ENCODE data around the gene ASPRV1. TPM values are rescaled to one million over a fixed set of nuclear protein-coding genes. Genes with fewer than 3 reads are reported as not detected.
A peak's percentile ranks its signal among the peaks of the same experiment; 100 is the strongest.

The ASPRV1 gene
- 1 to 10 TPM; 1.2 to 2.1 (median 1.8) TPM for total RNA-seq
- 1.5 TPM for total RNA-seq (2013)
- 0 reads per million in 29 experiments for total RNA-seq

GRCh38 chr2:69961496-69961895 is at the start of gene ASPRV1:
Gene ASPRV1, minus strand, starts transcription at chr2:69961631. Its CDS starts 195 bp downstream, at chr2:69961436.
- WGBS (ENCODE audit: insufficient coverage) = 90% methylated on average over 10 of the region's 14 CpGs
- no peak within 1 kb of the TSS for H3K27ac Mint-ChIP-seq
- POLR2A ChIA-PET = no interaction called here
- H3K4me1 ChIP-seq (ENCODE audit: control insufficient read depth in 1 of 2, extremely low read depth in 1 of 2, insufficient read depth in 2 of 2, low read length in 2 of 2) = peaks cover 0 to 12% of the 10 kb centered on the region in 2 experiments
- no peak within 1 kb of the TSS for H3K27ac ChIP-seq (ENCODE audit: low read length)
- H3K9me3 Mint-ChIP-seq = no peaks in the 10 kb centered on the region
- CTCF ChIA-PET = no interaction called here
- peaks cover 2 to 9% (median 8%) of the 10 kb centered on the region in 3 donors for H3K4me1 Mint-ChIP-seq
- no peak within 1 kb of the TSS for H3K4me3 Mint-ChIP-seq
- H3K36me3 ChIP-seq (ENCODE audit: control insufficient read depth in 2 of 2, extremely low read depth in 1 of 2, insufficient read depth in 1 of 2, low read length in 1 of 2) = no peaks in the 10 kb centered on the region
- no peaks in the 10 kb centered on the region for H3K36me3 Mint-ChIP-seq
- ATAC-seq (replicated peaks in 1 of 4) = no peak
- H3K27me3 ChIP-seq (replicated peaks in 1 of 2; ENCODE audit: control insufficient read depth in 2 of 2, extremely low read depth in 1 of 2, insufficient read depth in 2 of 2, low read length in 1 of 2) = peaks cover 0 to 19% of the 10 kb centered on the region in 2 experiments
- H3K9me3 ChIP-seq = no peaks in the 10 kb centered on the region
- DNase-seq = no peak
- H3K27me3 Mint-ChIP-seq = peaks cover 0 to 2% of the 10 kb centered on the region in 2 donors
- no peak within 1 kb of the TSS for H3K4me3 ChIP-seq (ENCODE audit: control insufficient read depth in 1 of 2, extremely low read depth in 1 of 2, low read length in 1 of 2)

DNA sequence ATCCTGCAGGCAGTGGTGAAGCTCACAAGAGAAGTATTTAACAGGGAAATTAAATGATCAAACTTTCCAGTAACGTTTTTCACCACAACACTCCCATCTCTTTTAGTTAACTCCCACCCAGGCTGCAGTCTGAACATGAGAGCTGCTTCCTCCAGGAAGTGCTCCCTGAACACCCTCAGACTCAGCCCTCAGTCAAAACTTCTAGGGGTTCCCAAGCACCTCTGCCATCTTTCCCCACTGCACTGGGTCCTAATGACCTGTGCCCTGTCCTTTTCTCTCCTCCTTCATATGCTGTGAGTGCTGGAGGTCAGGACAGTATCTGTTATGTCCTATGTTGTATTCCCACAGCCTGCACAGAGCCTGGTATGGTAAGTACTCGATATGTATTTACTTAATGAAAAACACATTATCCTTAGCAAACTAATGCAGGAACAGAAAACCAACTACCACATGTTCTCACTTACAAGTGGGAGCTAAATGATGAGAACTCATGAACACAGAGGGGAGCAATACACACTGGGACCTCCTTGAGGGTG is 49.2 kb upstream of the ASPRV1 start:
- peaks cover 5 to 16% (median 12%) of the 10 kb centered on the region in 3 donors for H3K4me1 Mint-ChIP-seq
- no peak overlapping the region for H3K4me3 ChIP-seq (ENCODE audit: control insufficient read depth in 1 of 2, extremely low read depth in 1 of 2, low read length in 1 of 2)
- no peaks in the 10 kb centered on the region for H3K9me3 Mint-ChIP-seq
- H3K27me3 ChIP-seq (replicated peaks in 1 of 2; ENCODE audit: control insufficient read depth in 2 of 2, extremely low read depth in 1 of 2, insufficient read depth in 2 of 2, low read length in 1 of 2) = no peaks in the 10 kb centered on the region
- H3K4me1 ChIP-seq (ENCODE audit: control insufficient read depth in 1 of 2, extremely low read depth in 1 of 2, insufficient read depth in 2 of 2, low read length in 2 of 2) = no peaks in the 10 kb centered on the region
- peaks cover 32% of the 10 kb centered on the region for H3K36me3 Mint-ChIP-seq
- POLR2A ChIA-PET = interaction anchor here (0.5 to 0.6 kb wide), 3 partner anchors 237 to 1118 kb away, joined by 3 to 6 read pairs (median 3); no protein-coding TSS in a partner anchor
- H3K27ac ChIP-seq (ENCODE audit: low read length) = no peak overlapping the region
- no peak overlapping the region for H3K4me3 Mint-ChIP-seq
- H3K27me3 Mint-ChIP-seq = no peaks in the 10 kb centered on the region
- H3K9me3 ChIP-seq = no peaks in the 10 kb centered on the region
- WGBS (ENCODE audit: insufficient coverage) = no CpG with 5 or more reads among the region's 2 CpGs
- peaks cover 0 to 5% of the 10 kb centered on the region in 2 donors for H3K36me3 ChIP-seq (ENCODE audit: control insufficient read depth in 2 of 2, extremely low read depth in 1 of 2, insufficient read depth in 1 of 2, low read length in 1 of 2)
- ATAC-seq (replicated peaks in 1 of 4) (no peak), DNase-seq (no peak)
- no peak overlapping the region for H3K27ac Mint-ChIP-seq
- CTCF ChIA-PET = no interaction called here

GRCh38 chr2:70009762-70010575 is 48.5 kb upstream of the ASPRV1 start:
- no peaks in the 10 kb centered on the region for H3K27me3 ChIP-seq (replicated peaks in 1 of 2; ENCODE audit: control insufficient read depth in 2 of 2, extremely low read depth in 1 of 2, insufficient read depth in 2 of 2, low read length in 1 of 2)
- no peaks in the 10 kb centered on the region for H3K9me3 ChIP-seq
- peak overlapping the region in 1 of 2 donors; percentile 18 for H3K27ac Mint-ChIP-seq
- ChIA-PET POLR2A (interaction anchor here (0.5 to 0.6 kb wide), 3 partner anchors 237 to 1119 kb away, joined by 3 to 6 read pairs (median 3); no protein-coding TSS in a partner anchor), CTCF (no interaction called here)
- peaks cover 27% of the 10 kb centered on the region for H3K36me3 Mint-ChIP-seq
- ATAC-seq (replicated peaks in 1 of 4) (no peak), DNase-seq (peak in 1 of 35 experiments; percentile 21)
- no peaks in the 10 kb centered on the region for H3K27me3 Mint-ChIP-seq
- no peak overlapping the region for H3K4me3 ChIP-seq (ENCODE audit: control insufficient read depth in 1 of 2, extremely low read depth in 1 of 2, low read length in 1 of 2)
- H3K4me1 ChIP-seq (ENCODE audit: control insufficient read depth in 1 of 2, extremely low read depth in 1 of 2, insufficient read depth in 2 of 2, low read length in 2 of 2) = no peaks in the 10 kb centered on the region
- 93% methylated on average over 9 of the region's 12 CpGs for WGBS (ENCODE audit: insufficient coverage)
- H3K27ac ChIP-seq (ENCODE audit: low read length) = no peak overlapping the region
- H3K4me3 Mint-ChIP-seq = no peak overlapping the region
- H3K9me3 Mint-ChIP-seq = no peaks in the 10 kb centered on the region
- H3K36me3 ChIP-seq (ENCODE audit: control insufficient read depth in 2 of 2, extremely low read depth in 1 of 2, insufficient read depth in 1 of 2, low read length in 1 of 2) = peaks cover 0 to 2% of the 10 kb centered on the region in 2 donors
- peaks cover 4 to 12% (median 11%) of the 10 kb centered on the region in 3 donors for H3K4me1 Mint-ChIP-seq

GRCh38 chr2:70008290-70008689 is 46.9 kb upstream of the ASPRV1 start:
- no peak overlapping the region for H3K4me3 Mint-ChIP-seq
- ChIA-PET CTCF (no interaction called here), POLR2A (no interaction called here)
- peaks cover 25% of the 10 kb centered on the region for H3K36me3 Mint-ChIP-seq
- ATAC-seq (replicated peaks in 1 of 4) (no peak), DNase-seq (no peak)
- no peaks in the 10 kb centered on the region for H3K4me1 ChIP-seq (ENCODE audit: control insufficient read depth in 1 of 2, extremely low read depth in 1 of 2, insufficient read depth in 2 of 2, low read length in 2 of 2)
- no peaks in the 10 kb centered on the region for H3K27me3 Mint-ChIP-seq
- peaks cover 3 to 10% (median 9%) of the 10 kb centered on the region in 3 donors for H3K4me1 Mint-ChIP-seq
- no peaks in the 10 kb centered on the region for H3K9me3 ChIP-seq
- WGBS (ENCODE audit: insufficient coverage) = 100% methylated on average over 2 of the region's 3 CpGs
- H3K27ac ChIP-seq (ENCODE audit: low read length) = no peak overlapping the region
- H3K9me3 Mint-ChIP-seq = no peaks in the 10 kb centered on the region
- no peak overlapping the region for H3K27ac Mint-ChIP-seq
- H3K27me3 ChIP-seq (replicated peaks in 1 of 2; ENCODE audit: control insufficient read depth in 2 of 2, extremely low read depth in 1 of 2, insufficient read depth in 2 of 2, low read length in 1 of 2) = no peaks in the 10 kb centered on the region
- H3K36me3 ChIP-seq (ENCODE audit: control insufficient read depth in 2 of 2, extremely low read depth in 1 of 2, insufficient read depth in 1 of 2, low read length in 1 of 2) = peaks cover 0 to 2% of the 10 kb centered on the region in 2 donors
- H3K4me3 ChIP-seq (ENCODE audit: control insufficient read depth in 1 of 2, extremely low read depth in 1 of 2, low read length in 1 of 2) = no peak overlapping the region

GRCh38 chr2:70007151-70007550 is 45.7 kb upstream of the ASPRV1 start:
- H3K27me3 Mint-ChIP-seq = no peaks in the 10 kb centered on the region
- ChIA-PET CTCF (interaction anchor here in 1 of 2 donors (0.6 to 0.7 kb wide), 2 partner anchors 12 to 131 kb away, joined by 3 read pairs; no protein-coding TSS in a partner anchor), POLR2A (interaction anchor here in 1 of 2 donors (0.6 kb wide), 1 partner anchor 217 kb away, joined by 3 read pairs; no protein-coding TSS in a partner anchor)
- H3K4me3 Mint-ChIP-seq = no peak overlapping the region
- no peak overlapping the region for H3K4me3 ChIP-seq (ENCODE audit: control insufficient read depth in 1 of 2, extremely low read depth in 1 of 2, low read length in 1 of 2)
- ATAC-seq (replicated peaks in 1 of 4) (no peak), DNase-seq (no peak)
- no peaks in the 10 kb centered on the region for H3K9me3 Mint-ChIP-seq
- H3K27ac ChIP-seq (ENCODE audit: low read length) = no peak overlapping the region
- peaks cover 25% of the 10 kb centered on the region for H3K36me3 Mint-ChIP-seq
- H3K4me1 Mint-ChIP-seq = peaks cover 10 to 19% (median 18%) of the 10 kb centered on the region in 3 donors
- no peaks in the 10 kb centered on the region for H3K9me3 ChIP-seq
- peaks cover 0 to 2% of the 10 kb centered on the region in 2 donors for H3K36me3 ChIP-seq (ENCODE audit: control insufficient read depth in 2 of 2, extremely low read depth in 1 of 2, insufficient read depth in 1 of 2, low read length in 1 of 2)
- 98% methylated on average over 5 of the region's 13 CpGs for WGBS (ENCODE audit: insufficient coverage)
- peaks cover 2 to 3% of the 10 kb centered on the region in 2 experiments for H3K4me1 ChIP-seq (ENCODE audit: control insufficient read depth in 1 of 2, extremely low read depth in 1 of 2, insufficient read depth in 2 of 2, low read length in 2 of 2)
- H3K27ac Mint-ChIP-seq = no peak overlapping the region
- H3K27me3 ChIP-seq (replicated peaks in 1 of 2; ENCODE audit: control insufficient read depth in 2 of 2, extremely low read depth in 1 of 2, insufficient read depth in 2 of 2, low read length in 1 of 2) = no peaks in the 10 kb centered on the region

DNA sequence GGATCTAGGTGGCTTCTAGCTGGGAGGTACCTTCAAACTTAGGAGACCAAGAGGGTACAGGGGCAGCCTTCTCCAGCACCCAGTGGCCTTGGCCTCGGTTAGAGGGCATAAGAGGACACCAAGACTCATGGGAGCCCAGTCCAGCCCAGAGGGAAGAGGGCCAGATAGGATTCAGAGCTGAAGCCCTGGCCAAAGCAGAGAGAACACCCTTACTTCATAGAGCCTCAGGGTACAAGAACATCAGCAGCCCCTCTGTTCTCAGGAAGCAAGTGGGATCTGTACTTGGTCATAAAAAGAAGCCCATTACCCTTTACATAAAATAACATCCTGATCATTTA is 45.0 kb upstream of the ASPRV1 start:
- H3K4me3 ChIP-seq (ENCODE audit: control insufficient read depth in 1 of 2, extremely low read depth in 1 of 2, low read length in 1 of 2) = no peak overlapping the region
- H3K27me3 ChIP-seq (replicated peaks in 1 of 2; ENCODE audit: control insufficient read depth in 2 of 2, extremely low read depth in 1 of 2, insufficient read depth in 2 of 2, low read length in 1 of 2) = no peaks in the 10 kb centered on the region
- Mint-ChIP-seq H3K27me3 (no peaks in the 10 kb centered on the region), H3K27ac (no peak overlapping the region), H3K36me3 (peaks cover 21% of the 10 kb centered on the region), H3K4me3 (no peak overlapping the region), H3K9me3 (no peaks in the 10 kb centered on the region), H3K4me1 (peaks cover 13 to 22% (median 20%) of the 10 kb centered on the region in 3 donors)
- no peak overlapping the region for H3K27ac ChIP-seq (ENCODE audit: low read length)
- 90% methylated on average over 1 of the region's 1 CpG for WGBS (ENCODE audit: insufficient coverage)
- H3K9me3 ChIP-seq = no peaks in the 10 kb centered on the region
- CTCF ChIA-PET = no interaction called here
- no peak for DNase-seq
- POLR2A ChIA-PET = no interaction called here
- H3K36me3 ChIP-seq (ENCODE audit: control insufficient read depth in 2 of 2, extremely low read depth in 1 of 2, insufficient read depth in 1 of 2, low read length in 1 of 2) = peaks cover 0 to 2% of the 10 kb centered on the region in 2 donors
- H3K4me1 ChIP-seq (ENCODE audit: control insufficient read depth in 1 of 2, extremely low read depth in 1 of 2, insufficient read depth in 2 of 2, low read length in 2 of 2) = peaks cover 2 to 5% of the 10 kb centered on the region in 2 experiments
- no peak for ATAC-seq (replicated peaks in 1 of 4)
